Neutrophil (primary cell): ENCODE results near the gene MTFMT.

Source experiments
- H3K27ac ChIP-seq: fragments of 200-600 bp; sonication (generic); 2 replicates; pipeline ENCODE4 v1.5.1; 2016; ENCODE audit warnings: mild to moderate bottlenecking, moderate library complexity
- H3K27me3 ChIP-seq: fragments of 200-600 bp; sonication (generic); 2 replicates; pipeline ENCODE4 v1.6.0; 2016; ENCODE audit warnings: mild to moderate bottlenecking
- H3K36me3 ChIP-seq: fragments of 200-600 bp; sonication (generic); 2 replicates; pipeline ENCODE4 v1.5.1; 2017
- H3K4me1 ChIP-seq, 2 experiments: fragments of 200-600 bp in 1 of 2; sonication (generic) in 1 of 2; 1 replicate in 1 of 2; 2 replicates in 1 of 2; pipeline versions ENCODE4 v1.5.1 to v1.6.1; 2013 to 2016; ENCODE audit warnings: low read depth in 1 of 2, low read length in 1 of 2, mild to moderate bottlenecking in 1 of 2, moderate library complexity in 1 of 2; ENCODE audit not compliant: control insufficient read depth in 1 of 2, insufficient read depth in 1 of 2
- H3K4me3 ChIP-seq, 2 experiments: fragments of 200-600 bp in 1 of 2; sonication (generic) in 1 of 2; 1 replicate in 1 of 2; 2 replicates in 1 of 2; pipeline ENCODE4 v1.5.1; 2013 to 2016; ENCODE audit warnings: low read depth in 1 of 2, low read length in 1 of 2, mild to moderate bottlenecking in 1 of 2, moderate library complexity in 1 of 2
- H3K9me3 ChIP-seq: fragments of 200-600 bp; sonication (generic); 2 replicates; pipeline ENCODE4 v1.5.1; 2016
- CTCF ChIP-seq: fragments of 200-600 bp; sonication (generic); IDR thresholded peaks from 2 replicates; pipeline ENCODE4 v1.5.1; 2016; ENCODE audit warnings: antibody characterized with exemption

MTFMT gene

GRCh38 chr15:65062726-65063125 lies 33.3 kb upstream of the MTFMT start:
- Histone ChIP-seq H3K4me1 (no peaks in the 10 kb centered on the region), H3K27me3 (peaks cover 56% of the 10 kb centered on the region), H3K36me3 (no peaks in the 10 kb centered on the region), H3K9me3 (no peaks in the 10 kb centered on the region), H3K4me3 (no peak overlapping the region), H3K27ac (no peak overlapping the region)
- no peak for TF ChIP-seq CTCF

- TF ChIP-seq CTCF: no peak
- Histone ChIP-seq H3K36me3 (no peaks in the 10 kb centered on the region), H3K4me3 (no peak overlapping the region), H3K9me3 (no peaks in the 10 kb centered on the region), H3K4me1 (no peaks in the 10 kb centered on the region), H3K27me3 (peaks cover 50% of the 10 kb centered on the region), H3K27ac (no peak overlapping the region)
These were observed 32.6 kb upstream of the MTFMT start for GRCh38 chr15:65062061-65062460.

GRCh38 chr15:65060641-65061397 lies 31.4 kb upstream of the MTFMT start:
- no peak overlapping the region for H3K4me3 ChIP-seq
- peaks cover 37% of the 10 kb centered on the region for H3K27me3 ChIP-seq
- H3K27ac ChIP-seq: no peak overlapping the region
- H3K4me1 ChIP-seq: no peaks in the 10 kb centered on the region
- H3K36me3 ChIP-seq: no peaks in the 10 kb centered on the region
- H3K9me3 ChIP-seq: no peaks in the 10 kb centered on the region
- no peak for TF ChIP-seq CTCF

- Histone ChIP-seq H3K27me3 (peaks cover 30% of the 10 kb centered on the region), H3K4me3 (no peak overlapping the region), H3K9me3 (no peaks in the 10 kb centered on the region), H3K27ac (no peak overlapping the region), H3K36me3 (no peaks in the 10 kb centered on the region), H3K4me1 (no peaks in the 10 kb centered on the region)
- no peak for TF ChIP-seq CTCF
These were observed 30.6 kb upstream of the MTFMT start for GRCh38 chr15:65059931-65060596.

GRCh38 chr15:65059369-65059750 lies 29.9 kb upstream of the MTFMT start:
- H3K9me3 ChIP-seq: no peaks in the 10 kb centered on the region
- no peak for TF ChIP-seq CTCF
- H3K4me1 ChIP-seq: no peaks in the 10 kb centered on the region
- H3K36me3 ChIP-seq: no peaks in the 10 kb centered on the region
- H3K27me3 ChIP-seq: peaks cover 23% of the 10 kb centered on the region
- H3K4me3 ChIP-seq: no peak overlapping the region
- no peak overlapping the region for H3K27ac ChIP-seq
